Stimulated activated CD4-positive, alpha-beta T cell treated with anti-CD3 and anti-CD28 coated beads, Interleukin-12 subunit alpha, Interleukin-12 subunit beta, amount 100 ng/mL, for 48 hours (primary cell): ENCODE measurements around the gene DLX6.
A peak's percentile ranks its signal among the peaks of the same experiment; 100 is the strongest.
"Not testable (repeated sequence)": the region's sequence is repeated elsewhere in the genome, so short reads cannot be mapped to it uniquely, and the experiment has no call there.

Experiments
- DNase-seq, 3 donors: peaks; one replicate each; pipeline ENCODE4 v3.0.0-alpha.2; 2020; ENCODE audit warnings: low read depth in 2 of 3, low spot score in 1 of 3

DLX6 gene

DNA sequence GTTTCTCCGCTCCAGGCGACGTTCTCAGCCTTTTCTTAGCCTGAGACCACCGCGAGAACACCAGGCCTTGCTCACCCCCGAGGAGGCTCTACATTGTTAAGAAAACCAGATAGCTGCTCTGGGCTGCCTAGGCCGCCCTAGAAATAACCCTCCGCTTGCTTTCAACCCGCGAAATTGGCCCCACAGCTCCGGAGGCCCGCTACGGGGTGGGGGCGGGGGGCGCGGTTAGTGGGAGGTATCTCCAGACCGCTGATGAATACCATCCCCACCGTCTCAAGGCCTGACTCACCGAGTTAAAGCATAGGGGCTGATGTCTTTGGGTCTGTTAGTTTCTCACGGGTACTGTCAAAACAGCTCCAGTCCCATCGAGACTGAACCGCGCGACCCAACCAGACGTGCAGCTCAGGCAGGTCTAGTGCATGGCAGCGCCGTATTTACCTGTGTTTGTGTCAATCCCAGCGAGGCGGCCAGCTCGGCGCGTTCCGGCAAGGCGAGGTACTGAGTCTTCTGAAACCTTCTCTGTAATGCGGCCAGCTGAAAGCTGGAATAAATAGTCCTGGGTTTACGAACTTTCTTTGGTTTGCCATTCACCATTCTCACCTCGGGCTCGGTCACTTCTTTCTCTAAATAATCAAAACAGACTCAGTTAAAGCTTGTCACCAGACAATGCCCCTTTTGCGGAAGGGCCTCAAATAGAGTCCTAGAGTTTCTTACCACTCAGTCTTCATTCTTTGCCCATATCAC is 16.6 kb downstream of the DLX6 start:
- DNase-seq: no peak

DNA sequence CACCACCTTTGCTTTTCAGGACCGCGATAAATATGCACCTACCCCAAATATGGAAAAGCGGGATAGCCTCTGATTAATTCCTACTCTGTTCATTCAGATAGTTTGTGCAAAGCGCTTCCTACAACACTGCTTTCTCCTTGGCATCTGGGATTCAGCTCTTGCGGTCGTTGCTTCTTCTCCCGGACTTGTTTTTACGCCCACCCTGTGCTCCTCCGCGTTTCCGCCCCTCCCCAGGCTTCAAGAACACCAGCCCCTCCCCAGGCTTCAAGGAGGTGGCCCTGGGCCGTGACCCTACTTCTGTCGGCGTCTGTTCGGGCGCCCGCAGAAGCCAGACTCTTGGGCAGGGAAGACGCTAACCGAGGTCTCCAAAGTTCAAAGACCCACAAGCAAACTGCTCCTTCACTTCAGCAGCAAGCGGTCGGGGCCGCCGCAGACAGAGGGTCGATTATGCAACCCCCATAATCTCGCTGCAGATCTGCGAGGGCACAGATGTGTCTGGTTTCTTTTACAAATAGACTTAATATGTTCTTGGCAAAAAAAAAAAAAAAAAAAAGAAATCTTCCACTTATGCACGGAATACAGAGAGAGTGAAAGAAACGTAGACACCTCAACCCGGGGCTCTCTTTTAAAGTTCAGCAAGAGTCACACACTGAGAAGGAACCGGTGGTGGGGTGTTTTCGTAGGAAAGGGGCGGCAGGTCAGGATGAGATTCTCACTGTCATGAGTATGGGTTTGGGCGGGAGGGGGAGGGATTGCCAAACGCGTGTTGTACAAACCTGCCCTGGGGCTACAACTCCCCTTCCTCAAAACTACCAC is 17.3 kb downstream of the DLX6 start:
- DNase-seq: no peak

DNA sequence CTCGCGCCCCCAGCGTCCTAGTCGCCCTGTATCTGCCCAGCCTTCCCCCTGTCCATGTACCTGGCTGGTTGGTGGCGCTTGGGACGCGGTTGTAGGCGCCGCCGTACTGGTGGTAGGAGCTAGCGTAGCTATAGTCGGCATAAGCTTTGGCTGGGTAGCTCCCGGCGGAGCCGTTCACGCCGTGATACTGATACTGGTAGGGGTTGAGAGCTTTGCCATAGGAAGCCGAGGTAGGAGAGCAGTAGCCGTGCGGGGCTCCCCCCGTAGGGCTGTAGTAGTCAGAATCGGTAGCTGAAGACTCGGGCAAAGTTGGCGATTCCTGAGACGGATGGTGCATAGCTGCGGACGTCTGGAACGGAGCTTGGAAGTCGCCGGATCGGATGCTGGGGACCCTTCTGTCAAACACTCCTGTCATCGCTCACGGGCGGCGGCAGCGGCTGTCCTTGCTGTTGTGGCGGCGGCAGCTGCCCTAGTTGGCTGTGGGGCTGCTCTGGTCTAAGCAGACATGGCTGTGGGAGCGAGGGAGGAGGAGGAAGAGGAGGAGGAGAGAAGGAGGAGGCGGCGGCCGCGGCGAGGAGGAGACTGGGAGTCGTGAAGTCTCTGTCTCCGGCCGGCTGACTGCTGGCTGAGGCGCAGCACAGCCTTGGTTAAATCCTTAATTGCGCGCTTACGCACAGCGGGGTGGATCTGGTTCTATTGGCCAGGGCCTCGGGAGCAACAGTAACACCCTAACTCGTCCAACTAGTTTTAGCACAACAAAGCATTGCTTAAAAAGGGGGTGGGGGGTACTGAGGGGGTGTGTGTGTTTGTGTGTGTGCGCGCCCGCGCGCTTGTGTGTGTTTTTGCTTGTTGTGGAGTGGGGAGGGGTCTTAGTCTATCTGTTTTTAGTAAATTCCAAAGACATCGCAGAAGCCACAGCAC is 19.1 kb downstream of the DLX6 start, which contains the start of gene DLX5:
Gene DLX5 (minus strand): TSS at position 623 of the 921 bp plus-strand sequence. CDS start 208 bp downstream, at position 415.
- DNase-seq: peak in 1 of 3 donors; percentile 18

GRCh38 chr7:97025130-97025499 is 19.8 kb downstream of the DLX6 start:
- DNase-seq: no peak

GRCh38 chr7:97025983-97026714 is 20.8 kb downstream of the DLX6 start:
- DNase-seq: no peak

GRCh38 chr7:97026715-97027426 is 21.5 kb downstream of the DLX6 start:
- no peak for DNase-seq

- DNase-seq: peak; percentile 42 to 66 (median 45)
These were observed 22.3 kb downstream of the DLX6 start for GRCh38 chr7:97027427-97028234.

- not testable (repeated sequence) for DNase-seq
These were observed 29.0 kb downstream of the DLX6 start for GRCh38 chr7:97034213-97034852.

- DNase-seq: no peak
These were observed 34.2 kb downstream of the DLX6 start for GRCh38 chr7:97039374-97040065.

DNA sequence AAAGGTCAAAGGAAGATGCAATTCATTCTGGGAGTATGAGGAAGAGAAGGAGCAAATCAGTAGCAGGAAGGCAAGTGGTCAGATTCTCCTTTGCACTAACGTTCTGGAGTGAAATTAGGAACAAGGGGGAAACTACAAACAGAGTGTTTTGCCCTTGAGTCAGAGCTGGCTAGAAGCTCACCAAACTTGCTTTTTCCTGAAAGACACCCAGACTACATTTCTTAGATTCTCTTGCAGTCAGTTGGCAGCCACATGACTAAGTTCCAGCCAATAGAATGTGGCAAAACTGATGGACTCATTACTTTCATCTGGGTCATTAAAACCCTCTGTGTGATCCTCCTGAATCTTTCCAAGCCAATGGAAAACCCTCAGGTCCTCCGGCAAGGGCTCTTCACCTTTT is 37.9 kb downstream of the DLX6 start:
- DNase-seq: no peak
